ENCODE results near the gene NRF1. TPM values are rescaled to one million over a fixed set of nuclear protein-coding genes. Genes with fewer than 3 reads are reported as not detected.

NRF1 gene
- total RNA-seq, 2 donors from 2014 or later = 22.9 to 26.4 TPM

DNA sequence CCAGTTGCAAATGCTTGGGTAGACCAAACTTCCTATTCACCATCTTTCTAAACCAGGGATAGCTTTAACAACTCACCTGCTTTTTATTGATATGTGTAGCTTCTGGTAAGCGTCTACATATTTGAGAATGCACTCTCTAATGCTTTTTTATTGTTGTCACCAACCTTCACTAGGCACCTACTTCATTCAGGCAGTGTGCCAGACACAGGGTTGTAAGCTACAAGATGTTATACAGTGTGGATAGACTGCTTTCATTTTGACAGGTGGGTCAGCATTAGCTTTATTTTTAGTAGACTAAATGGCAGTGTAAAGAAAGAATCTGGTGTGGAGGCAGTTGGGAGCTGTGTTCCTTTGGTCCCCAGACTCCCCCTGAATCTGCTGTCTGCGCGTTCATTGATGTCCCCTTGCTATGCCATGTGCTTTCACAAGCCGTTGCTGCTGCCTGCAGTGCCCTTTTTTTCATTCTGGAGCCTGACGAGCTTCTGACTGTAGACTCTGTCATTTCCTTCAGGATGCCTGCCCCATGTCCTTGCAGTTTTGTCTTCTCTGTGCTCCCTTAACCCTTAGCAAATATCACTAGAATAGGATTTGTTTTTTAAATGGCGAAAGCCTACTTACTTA lies 32.1 kb downstream of the NRF1 start:
- H3K27ac Mint-ChIP-seq = peak overlapping the region; percentile 62

DNA sequence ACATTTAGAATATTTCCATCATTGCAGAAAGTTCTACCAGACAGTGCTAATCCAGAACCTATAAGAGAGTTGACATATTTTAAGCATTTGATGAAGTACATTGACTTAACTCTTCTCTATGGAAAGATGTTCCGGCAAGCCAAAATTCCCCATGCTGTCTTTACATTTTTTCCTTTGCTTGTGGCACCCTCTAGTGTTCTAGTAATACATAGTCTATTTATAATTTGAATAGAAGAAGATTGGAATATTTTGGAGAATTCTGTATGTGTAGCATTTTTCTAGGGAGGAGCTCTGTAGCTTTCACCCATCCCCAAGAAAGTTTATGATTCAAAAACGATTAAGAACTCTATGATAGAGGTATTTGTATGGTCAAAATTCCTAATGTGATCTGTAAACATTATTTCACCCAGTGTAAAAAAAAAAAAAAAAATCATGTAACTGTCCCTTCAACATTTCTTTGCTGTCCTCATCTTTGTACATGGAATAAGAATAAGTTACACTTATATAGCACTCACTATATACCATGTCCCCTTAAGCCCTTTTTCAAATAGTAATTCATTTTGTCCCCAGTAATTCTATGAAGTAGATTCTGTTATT lies 33.2 kb downstream of the NRF1 start:
- H3K27ac Mint-ChIP-seq = no peak overlapping the region
- Histone ChIP-seq H3K27ac (ENCODE audit: low read depth, low read length) (no peak overlapping the region), H3K4me3 (ENCODE audit: low read length) (no peak overlapping the region), H3K9ac (ENCODE audit: extremely low read depth, low read length, poor library complexity, severe bottlenecking) (no peak overlapping the region), H3K27me3 (ENCODE audit: control insufficient read depth, insufficient read depth, low read length, poor library complexity, severe bottlenecking) (no peaks in the 10 kb centered on the region), H3K36me3 (ENCODE audit: control insufficient read depth, insufficient read depth, low read length) (no peaks in the 10 kb centered on the region), H3K9me3 (ENCODE audit: control insufficient read depth, low read length) (no peaks in the 10 kb centered on the region), H3K4me1 (ENCODE audit: control insufficient read depth, insufficient read depth, low read length) (no peaks in the 10 kb centered on the region)
- peaks cover 11% of the 10 kb centered on the region for H3K36me3 Mint-ChIP-seq (ENCODE audit: low read depth)
- H3K4me1 Mint-ChIP-seq = peaks cover 11% of the 10 kb centered on the region
- no peak overlapping the region for H3K4me3 Mint-ChIP-seq
- no peak for DNase-seq
- TF ChIP-seq, protein P1, sequence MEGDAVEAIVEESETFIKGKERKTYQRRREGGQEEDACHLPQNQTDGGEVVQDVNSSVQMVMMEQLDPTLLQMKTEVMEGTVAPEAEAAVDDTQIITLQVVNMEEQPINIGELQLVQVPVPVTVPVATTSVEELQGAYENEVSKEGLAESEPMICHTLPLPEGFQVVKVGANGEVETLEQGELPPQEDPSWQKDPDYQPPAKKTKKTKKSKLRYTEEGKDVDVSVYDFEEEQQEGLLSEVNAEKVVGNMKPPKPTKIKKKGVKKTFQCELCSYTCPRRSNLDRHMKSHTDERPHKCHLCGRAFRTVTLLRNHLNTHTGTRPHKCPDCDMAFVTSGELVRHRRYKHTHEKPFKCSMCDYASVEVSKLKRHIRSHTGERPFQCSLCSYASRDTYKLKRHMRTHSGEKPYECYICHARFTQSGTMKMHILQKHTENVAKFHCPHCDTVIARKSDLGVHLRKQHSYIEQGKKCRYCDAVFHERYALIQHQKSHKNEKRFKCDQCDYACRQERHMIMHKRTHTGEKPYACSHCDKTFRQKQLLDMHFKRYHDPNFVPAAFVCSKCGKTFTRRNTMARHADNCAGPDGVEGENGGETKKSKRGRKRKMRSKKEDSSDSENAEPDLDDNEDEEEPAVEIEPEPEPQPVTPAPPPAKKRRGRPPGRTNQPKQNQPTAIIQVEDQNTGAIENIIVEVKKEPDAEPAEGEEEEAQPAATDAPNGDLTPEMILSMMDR (conservative IDR thresholded peaks at IDR 0.05) = peak; percentile 66
- no peaks in the 10 kb centered on the region for H3K27me3 Mint-ChIP-seq (ENCODE audit: insufficient read depth)
- 94% methylated on average over 2 of the region's 2 CpGs; no CpG with 5 or more reads in 1 of the 2 experiments for WGBS, 2 experiments (ENCODE audit: insufficient coverage in 1 of 2, insufficient read length in 1 of 2)
- peaks cover 3% of the 10 kb centered on the region for H3K9me3 Mint-ChIP-seq

More for the DNA sequence above, 32.1 kb downstream of the NRF1 start:
- no peaks in the 10 kb centered on the region for H3K27me3 Mint-ChIP-seq (ENCODE audit: insufficient read depth)
- H3K4me1 Mint-ChIP-seq = peaks cover 8% of the 10 kb centered on the region
- WGBS, 2 experiments (ENCODE audit: insufficient coverage in 1 of 2, insufficient read length in 1 of 2) = 61 to 86% methylated on average over 4 to 6 of the region's 6 CpGs
- Histone ChIP-seq H3K4me3 (ENCODE audit: low read length) (no peak overlapping the region), H3K27ac (ENCODE audit: low read depth, low read length) (peak overlapping the region; percentile 61), H3K27me3 (ENCODE audit: control insufficient read depth, insufficient read depth, low read length, poor library complexity, severe bottlenecking) (no peaks in the 10 kb centered on the region), H3K9me3 (ENCODE audit: control insufficient read depth, low read length) (no peaks in the 10 kb centered on the region), H3K4me1 (ENCODE audit: control insufficient read depth, insufficient read depth, low read length) (no peaks in the 10 kb centered on the region), H3K36me3 (ENCODE audit: control insufficient read depth, insufficient read depth, low read length) (no peaks in the 10 kb centered on the region), H3K9ac (ENCODE audit: extremely low read depth, low read length, poor library complexity, severe bottlenecking) (no peak overlapping the region)
- H3K36me3 Mint-ChIP-seq (ENCODE audit: low read depth) = peaks cover 9% of the 10 kb centered on the region
- DNase-seq = no peak
- peaks cover 2% of the 10 kb centered on the region for H3K9me3 Mint-ChIP-seq
- no peak overlapping the region for H3K4me3 Mint-ChIP-seq
- TF ChIP-seq, protein P1 (conservative IDR thresholded peaks at IDR 0.05) = no peak

DNA sequence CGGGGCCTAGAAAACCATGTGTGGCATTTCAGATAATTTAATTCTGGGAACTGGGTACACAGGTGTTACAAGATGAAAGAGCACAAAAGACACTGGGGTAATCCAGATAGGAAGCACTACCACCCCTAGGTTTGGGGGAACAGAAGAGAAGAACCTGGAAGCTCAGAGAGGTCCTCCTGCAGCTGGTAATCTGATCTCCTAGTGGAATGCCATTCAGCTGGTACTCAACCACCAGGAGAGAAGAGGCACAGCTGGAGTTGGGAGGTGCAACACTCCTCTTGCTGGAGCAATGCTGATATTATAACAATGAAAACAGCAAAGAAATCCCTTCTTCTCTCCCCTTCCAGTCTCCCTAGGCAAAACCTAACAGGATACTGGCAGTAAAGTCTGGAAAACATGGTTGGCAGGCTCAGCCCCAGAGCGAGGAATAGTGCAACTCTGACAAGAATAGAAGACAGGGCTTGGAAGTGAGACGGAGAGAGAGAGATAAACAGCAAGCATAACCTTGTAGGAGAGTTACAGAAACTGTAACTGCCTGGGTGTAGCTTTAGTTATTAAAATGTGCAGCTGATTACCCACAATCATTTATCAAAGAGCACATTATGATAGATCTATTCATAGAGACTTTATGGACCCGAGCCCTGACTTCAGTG lies 35.0 kb downstream of the NRF1 start:
- DNase-seq = peak; percentile 84
- no peaks in the 10 kb centered on the region for H3K27me3 Mint-ChIP-seq (ENCODE audit: insufficient read depth)
- H3K4me1 Mint-ChIP-seq = peaks cover 11% of the 10 kb centered on the region
- peak overlapping the region; percentile 47 for H3K27ac ChIP-seq (ENCODE audit: low read depth, low read length)
- no peak overlapping the region for H3K9ac ChIP-seq (ENCODE audit: extremely low read depth, low read length, poor library complexity, severe bottlenecking)
- TF ChIP-seq, protein P1 (conservative IDR thresholded peaks at IDR 0.05) = peak; percentile 20
- peaks cover 11% of the 10 kb centered on the region for H3K36me3 Mint-ChIP-seq (ENCODE audit: low read depth)
- H3K9me3 Mint-ChIP-seq = peaks cover 3% of the 10 kb centered on the region
- peak overlapping the region; percentile 9 for H3K27ac Mint-ChIP-seq
- peaks cover 2% of the 10 kb centered on the region for H3K36me3 ChIP-seq (ENCODE audit: control insufficient read depth, insufficient read depth, low read length)
- 82 to 83% methylated on average over 4 of the region's 4 CpGs for WGBS, 2 experiments (ENCODE audit: insufficient coverage in 1 of 2, insufficient read length in 1 of 2)
- no peaks in the 10 kb centered on the region for H3K4me1 ChIP-seq (ENCODE audit: control insufficient read depth, insufficient read depth, low read length)
- H3K4me3 Mint-ChIP-seq = no peak overlapping the region
- no peaks in the 10 kb centered on the region for H3K9me3 ChIP-seq (ENCODE audit: control insufficient read depth, low read length)
- no peak overlapping the region for H3K4me3 ChIP-seq (ENCODE audit: low read length)
- no peaks in the 10 kb centered on the region for H3K27me3 ChIP-seq (ENCODE audit: control insufficient read depth, insufficient read depth, low read length, poor library complexity, severe bottlenecking)

Data from endodermal cell (in vitro differentiated cells).